GM23338 (cell line): ENCODE data around the gene HSD3B7. TPM values are rescaled to one million over a fixed set of nuclear protein-coding genes. Genes with fewer than 3 reads are reported as not detected.

ENCODE experiments used
- ATAC-seq: fragments of 200-7000 bp; cut with Tn5 transposase; 3 replicates; pipeline ENCODE4 v1.9.1; 2020
- DNase-seq: peaks from one replicate; pipeline ENCODE4 v3.0.0-alpha.2; 2015; ENCODE audit warnings: low spot score
- H2AFZ ChIP-seq: fragments of 200-600 bp; sonication (generic); 2 replicates; pipeline ENCODE4 v1.8.0; 2016; ENCODE audit warnings: antibody characterized with exemption, mild to moderate bottlenecking, moderate library complexity
- H3F3A ChIP-seq: fragments of 200-600 bp; sonication (generic); replicated peaks from 2 replicates; pipeline ENCODE4 v1.8.0; 2017; ENCODE audit warnings: antibody characterized with exemption, mixed run types, low read depth
- H3K27ac ChIP-seq: fragments of 200-600 bp; sonication (generic); 2 replicates; pipeline ENCODE4 v1.6.1; 2016; ENCODE audit warnings: low read depth
- H3K27me3 ChIP-seq: fragments of 200-600 bp; sonication (generic); 2 replicates; pipeline ENCODE4 v1.8.0; 2016; ENCODE audit warnings: mild to moderate bottlenecking, mixed run types, moderate library complexity; ENCODE audit not compliant: insufficient read depth
- H3K36me3 ChIP-seq: fragments of 200-600 bp; sonication (generic); 2 replicates; pipeline ENCODE4 v1.8.0; 2016; ENCODE audit warnings: mild to moderate bottlenecking; ENCODE audit not compliant: insufficient read depth
- H3K4me1 ChIP-seq: fragments of 200-600 bp; sonication (generic); 2 replicates; pipeline ENCODE4 v1.8.0; 2016; ENCODE audit warnings: mild to moderate bottlenecking, moderate library complexity; ENCODE audit not compliant: insufficient read depth
- H3K4me2 ChIP-seq: fragments of 200-600 bp; sonication (generic); 2 replicates; pipeline ENCODE4 v1.7.1; 2017; ENCODE audit warnings: mixed run types
- H3K4me3 ChIP-seq: fragments of 200-600 bp; sonication (generic); 2 replicates; pipeline ENCODE4 v1.6.1; 2016; ENCODE audit warnings: mixed run types
- H3K79me2 ChIP-seq: fragments of 200-600 bp; sonication (generic); replicated peaks from 2 replicates; pipeline ENCODE4 v1.8.0; 2017; ENCODE audit warnings: mild to moderate bottlenecking; ENCODE audit not compliant: insufficient read depth
- H3K9me2 ChIP-seq: fragments of 200-600 bp; sonication (generic); 2 replicates; pipeline ENCODE4 v1.8.0; 2017; ENCODE audit not compliant: insufficient read depth
- H4K20me1 ChIP-seq: fragments of 200-600 bp; sonication (generic); replicated peaks from 2 replicates; pipeline ENCODE4 v1.8.0; 2017; ENCODE audit warnings: mild to moderate bottlenecking; ENCODE audit not compliant: insufficient read depth
- H3K27ac Mint-ChIP-seq: 2 replicates; pipeline ENCODE4 v1.8.0; 2020; ENCODE audit warnings: inconsistent platforms, mild to moderate bottlenecking, moderate library complexity, mixed read lengths
- H3K27me3 Mint-ChIP-seq: 3 replicates; pipeline ENCODE4 v1.8.0; 2022; ENCODE audit warnings: low read depth, mild to moderate bottlenecking, moderate library complexity, mixed read lengths, inconsistent platforms; ENCODE audit not compliant: insufficient read depth, poor library complexity
- H3K36me3 Mint-ChIP-seq: 3 replicates; pipeline ENCODE4 v1.8.0; 2021; ENCODE audit warnings: low read depth, mild to moderate bottlenecking, inconsistent platforms, moderate library complexity, mixed read lengths
- H3K4me1 Mint-ChIP-seq: 3 replicates; pipeline ENCODE4 v1.8.0; 2020; ENCODE audit warnings: mild to moderate bottlenecking, inconsistent platforms, mixed read lengths
- H3K4me3 Mint-ChIP-seq: 3 replicates; pipeline ENCODE4 v1.8.0; 2021; ENCODE audit warnings: moderate library complexity, mild to moderate bottlenecking, inconsistent platforms, mixed read lengths
- H3K9me3 Mint-ChIP-seq: 3 replicates; pipeline ENCODE4 v1.8.0; 2020; ENCODE audit warnings: moderate library complexity, mild to moderate bottlenecking, inconsistent platforms, mixed read lengths
- EZH2 ChIP-seq: fragments of 200-600 bp; sonication (generic); IDR thresholded peaks from one replicate; pipeline ENCODE4 v1.8.0; 2017; ENCODE audit warnings: antibody characterized with exemption, mild to moderate bottlenecking, low read depth; ENCODE audit not compliant: unreplicated experiment
- EZH2phosphoT487 ChIP-seq: fragments of 200-600 bp; sonication (generic); IDR thresholded peaks from one replicate; pipeline ENCODE4 v1.8.1; 2018; ENCODE audit warnings: antibody characterized with exemption; ENCODE audit not compliant: unreplicated experiment
- NANOG ChIP-seq: IDR thresholded peaks from 2 replicates; pipeline ENCODE4 v1.6.1; 2016; ENCODE audit warnings: antibody characterized with exemption, borderline replicate concordance
- POLR2AphosphoS5 ChIP-seq: IDR thresholded peaks from 2 replicates; pipeline ENCODE4 v1.6.1; 2016; ENCODE audit warnings: antibody characterized with exemption, low read depth
- STAT1 ChIP-seq: IDR thresholded peaks from one replicate; pipeline ENCODE4 v1.6.1; 2016; ENCODE audit warnings: antibody characterized with exemption; ENCODE audit not compliant: unreplicated experiment
- ZNF114 ChIP-seq: fragments of 250-450 bp; sonication (Bioruptor Pico); IDR thresholded peaks from 2 replicates; pipeline ENCODE4 v1.5.0; 2020; ENCODE audit warnings: mild to moderate bottlenecking, moderate library complexity
- ZNF331 ChIP-seq: fragments of 250-450 bp; sonication (Bioruptor Pico); IDR thresholded peaks from 2 replicates; pipeline ENCODE4 v1.5.0; 2020; ENCODE audit warnings: low read depth, mild to moderate bottlenecking, moderate library complexity
- polyA plus RNA-seq: library from polyadenylated mRNA; unstranded; fragments of >200 nt; fragmentation: Nextera tagmentation; extraction: Ambion mirVana; gene quantifications from 2 replicates; pipeline ENCODE4 v1.2.1, GENCODE V29; 2016
- total RNA-seq: library from RNA; depleted of rRNA; stranded (reverse); fragments of >200 nt; shearing (Covaris generic); gene quantifications from 2 replicates; pipeline ENCODE4 v1.2.3, GENCODE V29; 2014
- TF ChIP-seq, protein P1 (sequence below): IDR thresholded peaks from one replicate; pipeline ENCODE4 v1.6.1; 2018; ENCODE audit warnings: antibody characterized with exemption; ENCODE audit not compliant: unreplicated experiment
- TF ChIP-seq, protein P2 (sequence below): IDR thresholded peaks from 2 replicates; pipeline ENCODE4 v1.6.1; 2016; ENCODE audit warnings: antibody characterized with exemption

HSD3B7 gene
- total and polyA plus RNA-seq, 2 experiments from 2014 or later, result 4.3 to 12.2 TPM

DNA sequence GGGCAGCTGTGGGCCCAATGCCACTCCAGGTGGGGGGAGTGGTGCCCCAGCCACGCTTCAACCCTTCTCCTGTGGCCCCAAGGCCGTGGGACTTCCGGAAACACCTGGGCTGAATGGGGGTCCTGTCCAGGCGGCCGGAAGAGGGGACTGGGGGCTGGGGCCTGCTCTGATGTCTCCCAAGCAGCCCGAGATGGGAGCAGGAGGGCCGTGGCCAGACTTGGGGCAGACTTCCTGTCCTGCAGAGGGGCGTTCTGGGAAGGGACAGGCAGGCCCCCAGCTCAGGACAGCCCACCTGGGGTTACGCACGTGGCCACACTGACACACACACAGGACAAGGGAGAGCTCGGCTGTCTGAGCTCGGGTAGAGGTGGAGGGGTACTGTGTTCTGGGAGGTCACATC, 5.1 kb downstream of the HSD3B7 start:
- Mint-ChIP-seq H3K27ac (no peak overlapping the region), H3K4me3 (no peak overlapping the region), H3K4me1 (peaks cover 6% of the 10 kb centered on the region; the same call in 2 of the 3 replicates), H3K36me3 (peaks cover 4% of the 10 kb centered on the region; the same call in 1 of the 3 replicates), H3K9me3 (no peaks in the 10 kb centered on the region), H3K27me3 (peaks cover 16% of the 10 kb centered on the region)
- H3K36me3 ChIP-seq, result no peaks in the 10 kb centered on the region
- H4K20me1 ChIP-seq, result no peaks in the 10 kb centered on the region; the same call in 1 of the 2 replicates
- no peak overlapping the region for H3K4me2 ChIP-seq
- peaks cover 6% of the 10 kb centered on the region; the same call in 1 of the 2 replicates for H3F3A ChIP-seq
- H3K79me2 ChIP-seq, result no peaks in the 10 kb centered on the region
- no peaks in the 10 kb centered on the region for H3K27me3 ChIP-seq
- H3K4me1 ChIP-seq, result peaks cover under 1% of the 10 kb centered on the region; the same call in 1 of the 2 replicates
- TF ChIP-seq STAT1, result no peak
- TF ChIP-seq, protein P1, sequence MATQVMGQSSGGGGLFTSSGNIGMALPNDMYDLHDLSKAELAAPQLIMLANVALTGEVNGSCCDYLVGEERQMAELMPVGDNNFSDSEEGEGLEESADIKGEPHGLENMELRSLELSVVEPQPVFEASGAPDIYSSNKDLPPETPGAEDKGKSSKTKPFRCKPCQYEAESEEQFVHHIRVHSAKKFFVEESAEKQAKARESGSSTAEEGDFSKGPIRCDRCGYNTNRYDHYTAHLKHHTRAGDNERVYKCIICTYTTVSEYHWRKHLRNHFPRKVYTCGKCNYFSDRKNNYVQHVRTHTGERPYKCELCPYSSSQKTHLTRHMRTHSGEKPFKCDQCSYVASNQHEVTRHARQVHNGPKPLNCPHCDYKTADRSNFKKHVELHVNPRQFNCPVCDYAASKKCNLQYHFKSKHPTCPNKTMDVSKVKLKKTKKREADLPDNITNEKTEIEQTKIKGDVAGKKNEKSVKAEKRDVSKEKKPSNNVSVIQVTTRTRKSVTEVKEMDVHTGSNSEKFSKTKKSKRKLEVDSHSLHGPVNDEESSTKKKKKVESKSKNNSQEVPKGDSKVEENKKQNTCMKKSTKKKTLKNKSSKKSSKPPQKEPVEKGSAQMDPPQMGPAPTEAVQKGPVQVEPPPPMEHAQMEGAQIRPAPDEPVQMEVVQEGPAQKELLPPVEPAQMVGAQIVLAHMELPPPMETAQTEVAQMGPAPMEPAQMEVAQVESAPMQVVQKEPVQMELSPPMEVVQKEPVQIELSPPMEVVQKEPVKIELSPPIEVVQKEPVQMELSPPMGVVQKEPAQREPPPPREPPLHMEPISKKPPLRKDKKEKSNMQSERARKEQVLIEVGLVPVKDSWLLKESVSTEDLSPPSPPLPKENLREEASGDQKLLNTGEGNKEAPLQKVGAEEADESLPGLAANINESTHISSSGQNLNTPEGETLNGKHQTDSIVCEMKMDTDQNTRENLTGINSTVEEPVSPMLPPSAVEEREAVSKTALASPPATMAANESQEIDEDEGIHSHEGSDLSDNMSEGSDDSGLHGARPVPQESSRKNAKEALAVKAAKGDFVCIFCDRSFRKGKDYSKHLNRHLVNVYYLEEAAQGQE, result no peak
- TF ChIP-seq POLR2AphosphoS5, result no peak
- TF ChIP-seq, protein P2, sequence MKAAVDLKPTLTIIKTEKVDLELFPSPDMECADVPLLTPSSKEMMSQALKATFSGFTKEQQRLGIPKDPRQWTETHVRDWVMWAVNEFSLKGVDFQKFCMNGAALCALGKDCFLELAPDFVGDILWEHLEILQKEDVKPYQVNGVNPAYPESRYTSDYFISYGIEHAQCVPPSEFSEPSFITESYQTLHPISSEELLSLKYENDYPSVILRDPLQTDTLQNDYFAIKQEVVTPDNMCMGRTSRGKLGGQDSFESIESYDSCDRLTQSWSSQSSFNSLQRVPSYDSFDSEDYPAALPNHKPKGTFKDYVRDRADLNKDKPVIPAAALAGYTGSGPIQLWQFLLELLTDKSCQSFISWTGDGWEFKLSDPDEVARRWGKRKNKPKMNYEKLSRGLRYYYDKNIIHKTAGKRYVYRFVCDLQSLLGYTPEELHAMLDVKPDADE, result no peak
- H3K27ac ChIP-seq, result no peak overlapping the region
- no peak overlapping the region for H3K4me3 ChIP-seq
- H2AFZ ChIP-seq, result no peak overlapping the region
- DNase-seq, result no peak
- ATAC-seq, result no peak
- no peaks in the 10 kb centered on the region for H3K9me2 ChIP-seq

DNA sequence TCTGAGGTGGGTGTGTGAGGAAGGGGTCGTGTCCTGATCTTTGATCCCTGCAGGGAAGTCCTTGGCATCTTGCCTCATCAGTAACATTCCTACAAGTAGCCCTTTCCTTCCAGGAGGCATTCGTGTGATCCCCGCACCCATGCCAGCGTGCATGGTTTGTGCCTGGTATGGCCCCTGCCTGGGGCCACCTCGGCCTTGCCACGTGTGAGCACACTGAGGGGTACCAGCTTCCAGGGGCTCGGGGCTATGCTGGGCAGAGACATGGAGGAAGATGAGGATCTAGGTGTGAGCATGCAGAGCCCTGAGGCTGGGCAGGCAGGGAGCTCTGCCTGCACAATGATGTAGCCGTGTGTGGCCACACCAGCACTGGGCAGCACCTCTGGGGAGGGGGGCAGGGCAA, 6.0 kb downstream of the HSD3B7 start:
- Histone ChIP-seq H3K4me3 (no peak overlapping the region), H3K27ac (no peak overlapping the region), H3K36me3 (no peaks in the 10 kb centered on the region), H4K20me1 (no peaks in the 10 kb centered on the region; the same call in 1 of the 2 replicates), H3K27me3 (no peaks in the 10 kb centered on the region), H3K79me2 (no peaks in the 10 kb centered on the region), H3K4me2 (no peak overlapping the region), H3F3A (peaks cover 6% of the 10 kb centered on the region; the same call in 1 of the 2 replicates), H3K4me1 (peaks cover 10% of the 10 kb centered on the region), H3K9me2 (no peaks in the 10 kb centered on the region), H2AFZ (no peak overlapping the region)
- Mint-ChIP-seq H3K36me3 (peaks cover 4% of the 10 kb centered on the region; the same call in 1 of the 3 replicates), H3K9me3 (no peaks in the 10 kb centered on the region), H3K27ac (no peak overlapping the region), H3K4me1 (peaks cover 4% of the 10 kb centered on the region; the same call in 2 of the 3 replicates), H3K4me3 (no peak overlapping the region), H3K27me3 (peaks cover 14% of the 10 kb centered on the region)
- no peak for ATAC-seq
- no peak for DNase-seq
- TF ChIP-seq, protein P1, result no peak
- no peak for TF ChIP-seq EZH2phosphoT487
- TF ChIP-seq ZNF114 (CRISPR knock-in tag), result no peak
- TF ChIP-seq NANOG, result no peak
- TF ChIP-seq ZNF331, result no peak
- no peak for TF ChIP-seq EZH2
- TF ChIP-seq POLR2AphosphoS5, result no peak
